DOHH2 (cell line): Measurements from ENCODE around the gene CDKN1B.

Experiments used
- CTCF ChIP-seq: fragments of 200-600 bp; sonication (generic); IDR thresholded peaks from one replicate; pipeline ENCODE4 v1.5.1; 2014; ENCODE audit warnings: antibody characterized with exemption, mild to moderate bottlenecking, low read depth, low read length; ENCODE audit not compliant: poor library complexity, severe bottlenecking
- EZH2phosphoT487 ChIP-seq: fragments of 200-600 bp; sonication (generic); IDR thresholded peaks from 2 replicates; pipeline ENCODE4 v1.6.1; 2017; ENCODE audit warnings: borderline replicate concordance, mild to moderate bottlenecking, antibody characterized with exemption, low read length, moderate library complexity, mixed read lengths

- TF ChIP-seq CTCF (no peak), EZH2phosphoT487 (no peak)
These were observed 14.0 kb downstream of the CDKN1B start for GRCh38 chr12:12731178-12731577.
